ENCODE data around the gene MYF5. TPM values are rescaled to one million over a fixed set of nuclear protein-coding genes. Genes with fewer than 3 reads are reported as not detected.

MYF5 gene
- total RNA-seq = not detected in 2 replicates

DNA sequence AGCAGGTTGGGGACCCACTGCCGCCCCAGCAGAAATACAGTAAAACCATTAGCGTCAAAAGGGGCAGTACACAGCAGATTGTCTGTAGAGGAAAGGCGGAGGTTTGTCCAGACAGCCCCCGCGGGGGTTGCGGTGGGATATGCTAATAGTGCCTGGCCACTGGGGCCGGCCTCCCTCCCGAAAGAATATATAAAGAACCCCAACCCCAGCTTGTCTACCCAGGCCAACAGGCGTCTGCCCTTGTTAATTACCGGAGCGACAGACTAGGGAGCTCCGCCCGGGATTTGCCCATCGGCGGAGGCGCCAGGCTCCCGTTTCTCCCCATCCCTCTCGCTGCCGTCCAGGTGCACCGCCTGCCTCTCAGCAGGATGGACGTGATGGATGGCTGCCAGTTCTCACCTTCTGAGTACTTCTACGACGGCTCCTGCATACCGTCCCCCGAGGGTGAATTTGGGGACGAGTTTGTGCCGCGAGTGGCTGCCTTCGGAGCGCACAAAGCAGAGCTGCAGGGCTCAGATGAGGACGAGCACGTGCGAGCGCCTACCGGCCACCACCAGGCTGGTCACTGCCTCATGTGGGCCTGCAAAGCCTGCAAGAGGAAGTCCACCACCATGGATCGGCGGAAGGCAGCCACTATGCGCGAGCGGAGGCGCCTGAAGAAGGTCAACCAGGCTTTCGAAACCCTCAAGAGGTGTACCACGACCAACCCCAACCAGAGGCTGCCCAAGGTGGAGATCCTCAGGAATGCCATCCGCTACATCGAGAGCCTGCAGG lies at the start of gene MYF5:
Gene MYF5 (plus strand): TSS at position 217 of the 774 bp plus-strand sequence. CDS start 152 bp downstream, at position 369.

GRCh38 chr12:80707126-80707829 lies 9.4 kb upstream of the MYF5 start, which contains the start of gene MYF6:
TSS of gene MYF6 (plus strand) at chr12:80707634. CDS start at chr12:80707720, 86 bp downstream.

Other genes with a start within 250 kb of the MYF5 start
- gene MYF6, start 9.3 kb upstream of the MYF5 start, total RNA-seq = not detected in 2 replicates
- gene LIN7A, start 221.0 kb downstream of the MYF5 start, total RNA-seq = 1.4 TPM in 1 of 2 replicates, not detected in the other

Measured in tracheal epithelial cell (primary cell).